ENCODE measurements around the gene DSPP.

The DSPP gene

DNA sequence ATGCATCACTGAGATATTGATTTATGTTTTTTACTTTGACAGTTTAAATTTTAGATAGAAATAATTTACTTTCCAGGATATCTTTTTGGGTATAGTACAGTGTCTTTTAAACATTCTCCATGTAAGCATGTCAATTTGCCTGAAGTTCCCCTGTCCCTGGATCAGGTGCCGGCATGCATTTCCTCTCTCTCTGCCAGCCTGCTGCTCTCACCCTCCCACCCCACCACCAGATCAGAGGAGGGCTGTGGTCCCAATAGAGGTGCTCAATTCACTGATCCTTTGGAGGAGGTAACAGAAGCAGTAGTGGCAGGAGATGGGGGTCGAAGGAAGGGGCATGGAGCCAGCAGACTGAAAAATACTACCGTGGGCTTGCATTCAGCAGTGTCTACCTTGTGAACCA lies 28.3 kb upstream of the DSPP start:
- no peaks in the 10 kb centered on the region for H3K36me3 ChIP-seq
- no peak overlapping the region for H3K27ac ChIP-seq
- H3K4me3 ChIP-seq (ENCODE audit: low read depth, low read length) = no peak overlapping the region
- H3K9me3 ChIP-seq (ENCODE audit: severe bottlenecking) = no peaks in the 10 kb centered on the region
- TF ChIP-seq, protein P1, sequence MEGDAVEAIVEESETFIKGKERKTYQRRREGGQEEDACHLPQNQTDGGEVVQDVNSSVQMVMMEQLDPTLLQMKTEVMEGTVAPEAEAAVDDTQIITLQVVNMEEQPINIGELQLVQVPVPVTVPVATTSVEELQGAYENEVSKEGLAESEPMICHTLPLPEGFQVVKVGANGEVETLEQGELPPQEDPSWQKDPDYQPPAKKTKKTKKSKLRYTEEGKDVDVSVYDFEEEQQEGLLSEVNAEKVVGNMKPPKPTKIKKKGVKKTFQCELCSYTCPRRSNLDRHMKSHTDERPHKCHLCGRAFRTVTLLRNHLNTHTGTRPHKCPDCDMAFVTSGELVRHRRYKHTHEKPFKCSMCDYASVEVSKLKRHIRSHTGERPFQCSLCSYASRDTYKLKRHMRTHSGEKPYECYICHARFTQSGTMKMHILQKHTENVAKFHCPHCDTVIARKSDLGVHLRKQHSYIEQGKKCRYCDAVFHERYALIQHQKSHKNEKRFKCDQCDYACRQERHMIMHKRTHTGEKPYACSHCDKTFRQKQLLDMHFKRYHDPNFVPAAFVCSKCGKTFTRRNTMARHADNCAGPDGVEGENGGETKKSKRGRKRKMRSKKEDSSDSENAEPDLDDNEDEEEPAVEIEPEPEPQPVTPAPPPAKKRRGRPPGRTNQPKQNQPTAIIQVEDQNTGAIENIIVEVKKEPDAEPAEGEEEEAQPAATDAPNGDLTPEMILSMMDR (IDR thresholded peaks at IDR 0.05; ENCODE audit: low read depth, low read length) = no peak
- no peaks in the 10 kb centered on the region for H3K27me3 ChIP-seq (ENCODE audit: insufficient read depth, low read depth, severe bottlenecking)
- DNase-seq = no peak

- Histone ChIP-seq H3K4me3 (ENCODE audit: low read depth, low read length) (no peak overlapping the region), H3K27me3 (ENCODE audit: insufficient read depth, low read depth, severe bottlenecking) (no peaks in the 10 kb centered on the region), H3K9me3 (ENCODE audit: severe bottlenecking) (no peaks in the 10 kb centered on the region), H3K27ac (no peak overlapping the region), H3K36me3 (no peaks in the 10 kb centered on the region)
- DNase-seq = no peak
- TF ChIP-seq, protein P1 (IDR thresholded peaks at IDR 0.05; ENCODE audit: low read depth, low read length) = no peak
Measured at GRCh38 chr4:87584222-87584908, 24.0 kb upstream of the DSPP start.

GRCh38 chr4:87589531-87589930 lies 18.8 kb upstream of the DSPP start:
- Histone ChIP-seq H3K4me3 (ENCODE audit: low read depth, low read length) (no peak overlapping the region), H3K27ac (no peak overlapping the region), H3K27me3 (ENCODE audit: insufficient read depth, low read depth, severe bottlenecking) (no peaks in the 10 kb centered on the region), H3K9me3 (ENCODE audit: severe bottlenecking) (no peaks in the 10 kb centered on the region), H3K36me3 (no peaks in the 10 kb centered on the region)
- no peak for DNase-seq
- TF ChIP-seq, protein P1 (IDR thresholded peaks at IDR 0.05; ENCODE audit: low read depth, low read length) = no peak

- Histone ChIP-seq H3K4me3 (ENCODE audit: low read depth, low read length) (no peak overlapping the region), H3K27me3 (ENCODE audit: insufficient read depth, low read depth, severe bottlenecking) (no peaks in the 10 kb centered on the region), H3K27ac (no peak overlapping the region), H3K36me3 (no peaks in the 10 kb centered on the region), H3K9me3 (ENCODE audit: severe bottlenecking) (no peaks in the 10 kb centered on the region)
- TF ChIP-seq, protein P1 (IDR thresholded peaks at IDR 0.05; ENCODE audit: low read depth, low read length) = no peak
- DNase-seq = no peak
Measured at GRCh38 chr4:87592124-87592523, 16.2 kb upstream of the DSPP start.

DNA sequence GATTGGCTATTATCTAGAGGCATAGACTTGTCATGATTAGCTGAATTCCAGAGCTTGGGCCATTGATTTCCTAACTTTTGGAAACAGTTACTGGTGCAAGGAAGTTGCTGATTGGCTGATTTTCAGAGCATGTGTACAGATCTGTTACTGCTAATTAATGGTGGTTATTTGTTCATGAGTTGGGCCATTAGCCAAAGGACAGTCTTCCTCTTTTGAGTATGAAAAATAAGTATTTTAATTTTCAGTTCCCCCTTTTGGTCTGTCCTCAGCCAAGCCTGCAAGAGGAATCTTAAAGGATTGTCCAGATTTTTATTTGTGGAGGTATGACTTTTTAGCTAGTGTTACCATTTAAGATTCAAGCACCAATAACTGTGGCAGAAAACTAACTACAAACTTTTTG lies 7.0 kb upstream of the DSPP start:
- Histone ChIP-seq H3K27ac (no peak overlapping the region), H3K27me3 (ENCODE audit: insufficient read depth, low read depth, severe bottlenecking) (no peaks in the 10 kb centered on the region), H3K4me3 (ENCODE audit: low read depth, low read length) (no peak overlapping the region), H3K9me3 (ENCODE audit: severe bottlenecking) (no peaks in the 10 kb centered on the region), H3K36me3 (no peaks in the 10 kb centered on the region)
- TF ChIP-seq, protein P1 (IDR thresholded peaks at IDR 0.05; ENCODE audit: low read depth, low read length) = no peak
- no peak for DNase-seq
